ENCODE measurements around the gene DGKE. TPM values are rescaled to one million over a fixed set of nuclear protein-coding genes. Genes with fewer than 3 reads are reported as not detected.

Gene DGKE
- 6.2 TPM for polyA plus RNA-seq

DNA sequence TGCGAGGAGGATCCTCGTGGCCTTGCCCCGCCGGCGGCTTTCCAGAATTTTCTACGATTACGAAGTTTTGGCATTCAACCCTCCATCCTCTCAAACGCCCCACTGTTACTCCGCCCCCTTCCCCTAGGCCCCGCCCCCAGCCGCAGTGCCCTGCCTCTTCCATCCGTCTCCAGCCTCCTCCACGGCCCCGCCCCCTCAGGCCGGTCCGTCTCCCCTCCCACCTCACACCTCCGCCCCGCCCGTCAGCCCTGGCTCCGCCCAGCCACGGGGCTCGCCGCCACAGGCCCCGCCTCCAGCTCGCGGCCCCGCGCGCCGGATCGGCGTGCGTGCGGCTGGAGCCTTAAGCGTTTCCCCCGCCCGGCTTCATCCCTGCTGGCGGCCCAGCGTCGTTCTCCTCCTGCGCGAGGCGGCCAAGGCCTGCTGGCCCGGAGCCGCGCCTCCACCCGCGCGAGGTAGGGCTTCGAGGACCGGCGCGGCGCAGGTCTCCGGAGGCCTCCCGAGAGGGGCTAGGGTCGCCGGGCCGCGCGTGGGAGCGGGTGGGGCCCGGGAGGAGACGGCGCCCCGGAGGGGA, at the start of gene DGKE, which contains the start of gene C17orf67:
Gene DGKE (plus strand): TSS at position 343 of the 571 bp plus-strand sequence. CDS start 645 bp downstream, outside the sequence.
Gene C17orf67 (minus strand): TSS at position 112 of the 571 bp plus-strand sequence. CDS start 18,110 bp downstream, outside the sequence.
- Mint-ChIP-seq H3K27ac (peak within 1 kb of the TSS; percentile 93 to 96 (median 96)), H3K4me3 (peak within 1 kb of the TSS; percentile 95 to 99 (median 98)), H3K36me3 (peaks cover 2% of the 10 kb centered on the region), H3K4me1 (peaks cover 36 to 50% (median 37%) of the 10 kb centered on the region in 3 donors), H3K9me3 (no peaks in the 10 kb centered on the region), H3K27me3 (no peaks in the 10 kb centered on the region)

- Mint-ChIP-seq H3K36me3 (peaks cover 7% of the 10 kb centered on the region), H3K27ac (peak overlapping the region in 1 of 3 donors; percentile 9), H3K4me3 (no peak overlapping the region), H3K4me1 (peaks cover 4 to 10% (median 7%) of the 10 kb centered on the region in 3 donors), H3K9me3 (no peaks in the 10 kb centered on the region), H3K27me3 (peaks cover 10% of the 10 kb centered on the region)
Measured at GRCh38 chr17:56785405-56785804, 48.5 kb upstream of the DGKE start.

GRCh38 chr17:56785997-56786680, 47.8 kb upstream of the DGKE start:
- peaks cover 9% of the 10 kb centered on the region for H3K36me3 Mint-ChIP-seq
- no peaks in the 10 kb centered on the region for H3K9me3 Mint-ChIP-seq
- peaks cover 4 to 8% (median 7%) of the 10 kb centered on the region in 3 donors for H3K4me1 Mint-ChIP-seq
- no peak overlapping the region for H3K27ac Mint-ChIP-seq
- H3K27me3 Mint-ChIP-seq = peaks cover 3% of the 10 kb centered on the region
- no peak overlapping the region for H3K4me3 Mint-ChIP-seq

- Mint-ChIP-seq H3K4me3 (peak overlapping the region in 2 of 4 donors; percentile 18 to 20), H3K4me1 (peaks cover 4 to 8% (median 7%) of the 10 kb centered on the region in 3 donors), H3K27ac (no peak overlapping the region), H3K36me3 (peaks cover 9% of the 10 kb centered on the region), H3K27me3 (no peaks in the 10 kb centered on the region), H3K9me3 (no peaks in the 10 kb centered on the region)
Measured at GRCh38 chr17:56786989-56787482, 46.9 kb upstream of the DGKE start.

GRCh38 chr17:56792267-56792666, 41.7 kb upstream of the DGKE start:
- peaks cover 0 to 1% (median under 1%) of the 10 kb centered on the region in 3 donors for H3K4me1 Mint-ChIP-seq
- no peaks in the 10 kb centered on the region for H3K27me3 Mint-ChIP-seq
- H3K4me3 Mint-ChIP-seq = no peak overlapping the region
- H3K27ac Mint-ChIP-seq = no peak overlapping the region
- peaks cover 0 to 2% (median 0%) of the 10 kb centered on the region in 3 donors for H3K9me3 Mint-ChIP-seq
- H3K36me3 Mint-ChIP-seq = peaks cover 4% of the 10 kb centered on the region

DNA sequence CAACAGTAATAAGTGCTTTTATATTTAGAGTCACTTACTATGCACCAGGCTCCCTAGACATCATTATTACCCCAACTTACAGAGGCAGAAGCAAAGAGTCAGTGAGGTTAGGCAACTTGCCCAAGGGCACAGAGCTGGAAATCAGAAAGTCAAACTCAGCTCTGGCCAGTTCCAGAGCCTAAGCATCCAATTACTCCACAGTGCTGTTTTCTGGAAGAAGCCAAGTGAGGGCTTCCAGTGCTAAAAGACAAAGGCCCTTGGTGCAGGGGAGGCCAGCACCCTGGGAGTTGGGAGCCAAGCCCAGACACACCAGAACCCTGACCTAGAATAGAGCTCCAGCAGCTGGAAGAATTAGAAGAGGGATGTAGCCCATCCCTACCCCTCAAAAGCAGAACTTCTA, 40.4 kb upstream of the DGKE start:
- Mint-ChIP-seq H3K4me1 (no peaks in the 10 kb centered on the region), H3K9me3 (peaks cover 0 to 2% (median 0%) of the 10 kb centered on the region in 3 donors), H3K27ac (no peak overlapping the region), H3K36me3 (peaks cover 4% of the 10 kb centered on the region), H3K4me3 (no peak overlapping the region), H3K27me3 (no peaks in the 10 kb centered on the region)

GRCh38 chr17:56793957-56794356, 40.0 kb upstream of the DGKE start:
- H3K36me3 Mint-ChIP-seq = peaks cover 5% of the 10 kb centered on the region
- H3K27ac Mint-ChIP-seq = no peak overlapping the region
- no peak overlapping the region for H3K4me3 Mint-ChIP-seq
- peaks cover 0 to 2% (median 0%) of the 10 kb centered on the region in 3 donors for H3K9me3 Mint-ChIP-seq
- no peaks in the 10 kb centered on the region for H3K27me3 Mint-ChIP-seq
- H3K4me1 Mint-ChIP-seq = no peaks in the 10 kb centered on the region

GRCh38 chr17:56795221-56795865, 38.6 kb upstream of the DGKE start:
- Mint-ChIP-seq H3K36me3 (peaks cover 12% of the 10 kb centered on the region), H3K27ac (no peak overlapping the region), H3K4me1 (no peaks in the 10 kb centered on the region), H3K9me3 (peaks cover 0 to 2% (median 0%) of the 10 kb centered on the region in 3 donors), H3K27me3 (no peaks in the 10 kb centered on the region), H3K4me3 (no peak overlapping the region)

DNA sequence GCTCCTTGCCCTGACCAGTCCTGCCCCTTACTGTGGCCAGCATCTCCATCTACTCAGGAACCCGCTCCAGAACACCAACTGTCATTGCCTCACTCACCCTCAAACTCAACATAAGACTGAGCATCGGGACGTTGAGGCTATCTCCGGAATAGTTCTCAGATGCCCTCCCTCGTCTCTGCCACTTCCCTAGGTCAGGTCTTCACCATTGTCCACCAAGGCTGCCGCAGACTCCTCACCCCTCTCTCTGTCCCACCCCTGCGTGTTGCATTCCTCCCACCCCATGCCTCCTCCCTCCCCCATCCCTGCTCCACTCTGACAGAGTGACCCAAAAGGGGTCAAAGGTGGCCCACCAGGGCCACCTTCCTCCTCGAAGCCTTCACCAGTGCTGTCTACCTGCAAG, 37.4 kb upstream of the DGKE start:
- Mint-ChIP-seq H3K9me3 (peaks cover 0 to 2% (median 0%) of the 10 kb centered on the region in 3 donors), H3K27ac (no peak overlapping the region), H3K27me3 (no peaks in the 10 kb centered on the region), H3K4me1 (no peaks in the 10 kb centered on the region), H3K4me3 (no peak overlapping the region), H3K36me3 (peaks cover 17% of the 10 kb centered on the region)

DNA sequence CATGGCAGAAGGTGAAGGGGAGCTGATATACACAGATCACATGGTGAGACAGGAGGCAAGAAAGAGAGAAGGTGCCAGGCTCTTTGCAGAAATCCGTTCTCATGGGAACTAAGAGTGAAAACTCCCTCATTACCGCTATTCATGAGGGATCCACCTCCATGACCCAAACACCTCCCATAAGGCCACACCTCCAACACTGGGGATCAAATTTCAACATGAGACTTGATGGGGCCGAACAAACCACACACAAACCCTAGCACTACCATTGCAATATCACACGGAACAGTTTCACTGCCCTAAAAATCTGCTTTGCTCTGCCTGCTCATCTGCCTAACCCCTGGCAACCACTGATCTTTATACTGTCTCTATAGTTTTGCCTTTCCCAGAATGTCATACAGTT, 35.0 kb upstream of the DGKE start:
- Mint-ChIP-seq H3K9me3 (no peaks in the 10 kb centered on the region), H3K4me1 (no peaks in the 10 kb centered on the region), H3K27me3 (no peaks in the 10 kb centered on the region), H3K27ac (no peak overlapping the region), H3K36me3 (peaks cover 15% of the 10 kb centered on the region), H3K4me3 (no peak overlapping the region)

DNA sequence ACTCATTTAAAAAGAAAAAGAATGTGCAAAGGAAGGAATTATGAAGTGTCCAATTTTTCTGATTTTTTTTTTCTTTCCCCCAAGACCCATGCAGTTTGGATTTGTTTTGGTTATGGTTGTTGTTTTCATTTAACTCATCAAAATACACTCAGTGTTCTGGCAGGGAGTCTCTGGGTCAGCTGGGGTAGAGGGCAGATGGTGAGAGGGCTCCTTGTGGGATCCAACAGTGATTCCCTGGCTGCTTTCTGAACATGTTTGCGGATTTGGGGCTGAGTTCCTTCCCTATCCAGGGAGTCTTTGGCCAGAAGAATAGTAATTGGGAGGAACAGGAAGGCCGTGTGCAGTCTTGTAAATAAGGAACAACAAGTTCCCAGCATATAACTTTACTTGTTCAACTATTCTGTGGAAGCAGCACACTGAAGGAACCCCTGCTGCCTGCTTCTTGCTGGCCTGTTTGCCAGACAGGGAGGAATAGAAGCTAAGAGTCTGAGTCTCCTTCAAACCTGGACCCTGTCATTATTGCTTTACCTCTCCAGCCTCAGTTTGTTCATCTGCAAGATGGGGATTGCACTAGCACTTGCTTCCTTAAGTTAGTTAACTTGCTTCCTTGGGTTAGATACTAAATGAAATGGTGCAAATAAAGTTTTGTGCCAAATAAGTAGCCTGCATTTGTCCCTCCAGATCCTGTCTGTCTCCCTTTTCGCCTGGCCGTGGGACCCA, 32.3 kb upstream of the DGKE start:
- H3K4me3 Mint-ChIP-seq = no peak overlapping the region
- H3K27ac Mint-ChIP-seq = no peak overlapping the region
- no peaks in the 10 kb centered on the region for H3K9me3 Mint-ChIP-seq
- H3K4me1 Mint-ChIP-seq = no peaks in the 10 kb centered on the region
- peaks cover 15% of the 10 kb centered on the region for H3K36me3 Mint-ChIP-seq
- no peaks in the 10 kb centered on the region for H3K27me3 Mint-ChIP-seq

DNA sequence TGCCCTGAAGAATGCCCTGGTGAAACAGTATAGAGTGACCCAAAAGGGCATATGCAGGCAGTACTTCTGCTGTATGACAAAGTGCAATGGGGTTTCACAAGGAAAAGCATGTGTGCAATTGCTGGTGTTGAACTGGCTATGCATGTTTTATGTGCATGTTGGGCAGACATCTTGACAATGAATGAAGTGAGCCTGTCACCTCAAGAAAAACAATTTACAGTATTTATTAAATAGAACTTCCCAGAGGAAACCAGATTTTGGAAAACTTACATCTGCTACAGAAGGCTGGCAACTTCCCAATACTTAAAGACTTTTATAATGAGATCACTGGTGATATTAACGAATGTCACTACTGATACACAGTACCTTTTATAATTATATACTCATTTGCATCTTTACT, 30.9 kb upstream of the DGKE start:
- H3K4me1 Mint-ChIP-seq = no peaks in the 10 kb centered on the region
- H3K27me3 Mint-ChIP-seq = no peaks in the 10 kb centered on the region
- H3K27ac Mint-ChIP-seq = no peak overlapping the region
- H3K36me3 Mint-ChIP-seq = peaks cover 15% of the 10 kb centered on the region
- H3K9me3 Mint-ChIP-seq = no peaks in the 10 kb centered on the region
- H3K4me3 Mint-ChIP-seq = no peak overlapping the region

GRCh38 chr17:56804454-56804853, 29.5 kb upstream of the DGKE start:
- Mint-ChIP-seq H3K4me3 (no peak overlapping the region), H3K27ac (no peak overlapping the region), H3K27me3 (no peaks in the 10 kb centered on the region), H3K36me3 (peaks cover 11% of the 10 kb centered on the region), H3K9me3 (no peaks in the 10 kb centered on the region), H3K4me1 (no peaks in the 10 kb centered on the region)

DNA sequence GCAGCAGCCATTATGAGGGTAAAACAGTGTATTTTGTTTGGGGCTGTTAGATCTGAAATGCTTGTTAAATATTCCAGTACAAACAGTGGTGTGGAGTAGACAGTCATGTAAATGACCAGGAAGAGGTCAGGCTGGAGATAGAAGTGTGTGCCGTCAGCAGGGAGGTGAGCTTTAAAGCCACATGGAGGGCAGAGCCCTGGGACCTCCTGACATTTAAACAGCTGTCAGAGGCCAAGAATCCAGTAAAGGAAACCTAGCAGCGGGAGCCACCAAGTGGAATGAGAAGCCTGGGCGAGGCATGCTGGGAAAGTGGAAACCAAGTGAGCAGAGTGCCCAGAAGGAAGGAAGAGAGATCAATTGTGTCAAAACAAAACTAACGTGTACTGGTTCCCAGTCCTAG, 27.0 kb upstream of the DGKE start:
- H3K9me3 Mint-ChIP-seq = no peaks in the 10 kb centered on the region
- H3K4me3 Mint-ChIP-seq = no peak overlapping the region
- no peaks in the 10 kb centered on the region for H3K27me3 Mint-ChIP-seq
- no peaks in the 10 kb centered on the region for H3K4me1 Mint-ChIP-seq
- peak overlapping the region in 1 of 3 donors; percentile 11 for H3K27ac Mint-ChIP-seq
- no peaks in the 10 kb centered on the region for H3K36me3 Mint-ChIP-seq

- H3K4me3 Mint-ChIP-seq = no peak overlapping the region
- H3K27me3 Mint-ChIP-seq = no peaks in the 10 kb centered on the region
- no peaks in the 10 kb centered on the region for H3K36me3 Mint-ChIP-seq
- no peaks in the 10 kb centered on the region for H3K4me1 Mint-ChIP-seq
- H3K27ac Mint-ChIP-seq = no peak overlapping the region
- no peaks in the 10 kb centered on the region for H3K9me3 Mint-ChIP-seq
Measured at GRCh38 chr17:56807723-56808122, 26.2 kb upstream of the DGKE start.

Data from IgD-negative memory B cell (primary cell).